Jurkat, Clone E6-1 (cell line): Measurements from ENCODE around the gene ANKS1A.
"Not testable (repeated sequence)": the region's sequence is repeated elsewhere in the genome, so short reads cannot be mapped to it uniquely, and the experiment has no call there.

Experiments
- DNase-seq: peaks from one replicate; pipeline ENCODE4 v3.0.0-alpha.2; 2011; ENCODE audit warnings: low read depth, low spot score
- H3K4me3 ChIP-seq: 2 replicates; pipeline ENCODE4 v1.5.1; 2011; ENCODE audit warnings: mild to moderate bottlenecking, low read length, control low read depth, moderate library complexity

Gene ANKS1A

DNA sequence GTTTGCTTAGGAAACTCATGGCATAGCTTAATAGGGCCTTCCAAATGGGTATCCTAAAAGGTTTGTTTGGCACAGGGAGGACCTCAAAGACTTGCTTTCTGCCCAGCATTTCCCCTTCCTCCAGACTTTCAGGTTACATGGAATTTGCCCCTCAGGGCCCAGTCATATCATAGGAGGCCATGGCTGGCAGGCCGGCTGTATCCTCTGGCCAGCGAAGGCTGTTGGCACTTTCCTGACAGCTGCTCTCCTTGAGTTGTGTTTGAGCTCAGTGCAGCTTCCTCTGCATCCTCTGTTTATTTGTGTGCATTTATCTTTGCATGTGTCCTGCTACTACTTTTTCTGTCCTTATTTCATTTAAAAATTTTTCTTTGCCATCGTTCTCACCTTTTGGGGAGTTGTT, 90.9 kb downstream of the ANKS1A start:
- DNase-seq = no peak
- H3K4me3 ChIP-seq = no peak overlapping the region

DNA sequence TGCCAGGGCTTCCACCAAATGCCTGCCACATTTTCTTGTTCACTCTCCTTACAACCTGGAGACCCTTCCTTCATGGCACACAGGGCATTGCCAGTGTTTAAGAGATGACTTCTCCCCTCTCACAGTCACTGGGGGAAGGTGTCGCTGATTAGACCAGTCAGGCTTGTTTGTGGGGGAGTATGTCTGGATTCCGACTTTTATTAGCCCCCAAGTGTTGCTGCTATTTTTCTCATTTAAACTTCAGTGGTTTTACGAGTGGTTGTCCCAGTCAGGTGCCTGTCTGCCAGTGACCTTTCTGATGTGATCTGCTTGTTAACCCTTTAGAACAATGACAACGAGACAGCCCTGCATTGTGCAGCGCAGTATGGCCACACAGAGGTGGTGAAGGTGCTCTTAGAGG, 92.3 kb downstream of the ANKS1A start:
- no peak overlapping the region for H3K4me3 ChIP-seq
- DNase-seq = no peak

DNA sequence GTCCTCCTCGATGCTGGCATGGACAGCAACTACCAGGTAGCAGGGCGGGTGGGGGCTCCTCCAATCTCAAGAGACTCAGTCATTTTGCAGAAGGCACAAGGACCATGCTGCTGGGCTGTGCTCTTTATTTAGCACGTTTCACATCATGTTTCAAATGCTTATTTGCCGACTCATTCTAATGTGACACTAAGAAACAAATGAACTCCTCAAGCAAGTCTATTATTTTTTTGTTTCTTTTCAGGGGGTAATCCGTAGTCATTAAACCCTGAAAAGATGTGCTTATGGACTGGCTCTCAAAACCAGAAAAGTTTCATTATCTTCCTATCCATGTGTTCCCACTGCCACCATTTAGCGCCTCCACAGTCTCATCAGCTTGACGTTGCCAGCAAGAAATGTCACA, 92.9 kb downstream of the ANKS1A start:
- DNase-seq = no peak
- no peak overlapping the region for H3K4me3 ChIP-seq

DNA sequence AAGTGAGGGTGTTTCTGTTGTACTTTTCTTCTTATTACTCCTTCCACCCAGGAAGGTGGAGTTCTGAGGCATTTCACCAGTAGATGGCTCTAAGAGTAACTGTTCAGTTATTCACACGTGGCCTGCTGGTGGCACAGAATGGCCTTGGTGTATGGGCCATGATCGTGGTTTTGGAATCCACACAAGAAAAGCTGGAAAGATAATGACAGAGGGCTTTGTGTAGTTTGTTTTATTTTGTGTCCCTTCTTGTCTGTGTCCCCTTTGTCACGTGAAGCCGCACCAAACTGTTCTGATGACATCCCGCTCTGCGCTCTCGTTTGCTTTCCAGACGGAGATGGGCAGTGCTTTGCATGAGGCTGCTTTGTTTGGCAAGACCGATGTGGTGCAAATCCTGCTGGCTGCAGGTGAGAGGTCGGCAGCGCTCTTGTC, 93.4 kb downstream of the ANKS1A start:
- peak; percentile 39 for DNase-seq

DNA sequence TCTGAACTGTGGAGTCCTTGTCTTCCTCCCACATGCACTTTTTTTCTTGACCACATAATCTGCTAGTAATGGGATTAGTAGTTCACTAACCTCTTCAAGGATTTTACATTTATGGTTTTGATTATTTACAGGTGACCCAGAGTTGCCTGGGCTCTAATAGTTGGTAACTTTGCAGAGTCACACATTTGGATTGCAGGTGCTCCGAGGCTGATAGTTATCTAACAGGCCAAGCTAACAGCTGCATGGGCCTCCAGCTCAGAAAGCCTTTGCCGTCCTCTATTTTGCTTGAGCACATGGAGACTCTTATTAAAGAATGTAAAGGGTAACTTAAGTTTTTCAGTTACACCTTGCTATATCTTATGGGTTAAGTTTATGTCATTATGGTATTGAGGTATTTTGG, 95.4 kb downstream of the ANKS1A start:
- DNase-seq = no peak
- no peak overlapping the region for H3K4me3 ChIP-seq

More for the DNA sequence above, 93.4 kb downstream of the ANKS1A start:
- no peak overlapping the region for H3K4me3 ChIP-seq

DNA sequence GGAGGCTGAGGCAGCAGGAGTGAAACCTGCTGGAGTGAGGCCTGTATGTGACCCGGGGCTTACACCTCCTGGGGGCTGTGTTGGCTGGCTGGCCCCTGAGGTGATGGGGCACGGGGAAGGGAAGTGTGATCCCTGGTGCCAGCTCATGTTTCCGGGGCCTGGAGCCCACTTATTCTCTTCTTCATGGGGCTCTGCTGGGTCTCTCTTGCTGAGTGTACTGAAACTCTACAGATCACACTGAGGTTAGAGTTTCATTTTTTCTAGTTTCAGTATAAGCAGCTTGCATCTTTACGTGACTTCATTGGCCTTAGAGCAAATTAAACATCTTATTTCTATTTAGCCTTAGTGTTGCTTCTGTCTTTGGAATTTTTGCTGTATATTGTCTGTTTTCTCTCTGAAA, 96.2 kb downstream of the ANKS1A start:
- DNase-seq = no peak

DNA sequence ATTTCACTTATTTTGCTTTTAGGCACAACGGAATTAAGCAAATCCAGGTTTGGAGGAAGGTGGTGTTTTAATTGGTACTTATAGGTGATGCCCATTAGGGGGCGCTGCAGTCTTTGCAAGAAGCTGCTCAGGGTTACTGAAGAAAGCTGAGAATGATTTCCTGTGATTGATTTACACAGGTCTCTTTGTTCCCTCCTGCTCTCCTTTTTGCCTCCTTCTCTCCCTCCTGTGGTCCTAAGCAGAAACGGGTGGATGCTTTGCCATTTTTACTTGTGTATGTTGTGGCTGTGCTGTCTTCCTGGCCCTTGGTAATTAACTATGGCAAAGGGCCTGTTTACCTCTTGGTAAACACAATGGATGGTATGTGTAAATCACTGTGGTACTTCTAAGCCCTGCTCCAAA, 97.8 kb downstream of the ANKS1A start:
- no peak overlapping the region for H3K4me3 ChIP-seq
- peak; percentile 75 for DNase-seq

More for the DNA sequence above, 96.2 kb downstream of the ANKS1A start:
- H3K4me3 ChIP-seq = no peak overlapping the region

DNA sequence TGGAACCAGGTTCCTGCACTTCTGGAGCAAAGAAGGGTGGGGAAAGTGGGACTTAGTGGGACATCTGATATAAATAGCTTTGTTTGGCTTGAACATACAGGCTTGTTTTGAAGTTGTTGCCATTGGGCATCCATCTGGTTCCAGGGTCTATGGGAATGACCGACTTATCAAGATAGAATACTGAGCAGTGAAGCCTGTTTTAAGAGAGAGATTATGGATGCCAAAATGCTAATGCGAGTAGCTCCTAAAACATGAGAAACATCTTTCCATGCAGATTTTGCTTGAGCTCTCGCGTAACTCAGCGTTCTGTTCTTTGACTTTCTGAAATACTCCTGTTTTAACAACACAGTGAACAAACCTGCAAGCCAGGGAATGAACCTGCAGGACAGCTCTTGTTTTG, 98.5 kb downstream of the ANKS1A start:
- no peak for DNase-seq
- H3K4me3 ChIP-seq = no peak overlapping the region

DNA sequence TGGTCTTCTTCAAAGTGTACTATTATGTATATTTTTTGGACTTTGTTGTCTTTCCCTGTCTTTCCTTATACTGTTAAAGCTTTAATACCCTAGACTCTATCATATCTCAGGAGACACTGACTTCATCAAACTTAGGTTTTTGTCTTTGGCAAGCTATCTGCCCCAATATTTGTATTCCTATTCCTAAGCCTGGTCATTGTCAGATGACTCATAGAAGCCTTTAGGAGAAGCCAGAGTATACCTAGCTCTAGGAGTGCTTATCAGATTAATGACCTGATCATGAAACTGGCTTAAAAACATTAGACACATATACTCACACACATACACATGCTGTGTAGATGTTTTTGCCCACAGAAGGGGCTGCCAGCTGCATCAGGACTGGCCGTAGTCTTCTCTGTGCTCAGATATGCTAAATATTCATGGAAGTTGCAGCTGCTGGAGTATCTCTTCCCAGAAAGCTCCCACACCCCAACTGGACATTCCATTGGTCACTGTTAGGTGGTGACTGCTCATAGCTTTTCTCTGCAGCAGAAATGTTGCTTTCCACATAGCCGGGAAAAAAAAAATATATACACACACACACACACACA, 102.0 kb downstream of the ANKS1A start:
- no peak for DNase-seq
- H3K4me3 ChIP-seq = no peak overlapping the region

DNA sequence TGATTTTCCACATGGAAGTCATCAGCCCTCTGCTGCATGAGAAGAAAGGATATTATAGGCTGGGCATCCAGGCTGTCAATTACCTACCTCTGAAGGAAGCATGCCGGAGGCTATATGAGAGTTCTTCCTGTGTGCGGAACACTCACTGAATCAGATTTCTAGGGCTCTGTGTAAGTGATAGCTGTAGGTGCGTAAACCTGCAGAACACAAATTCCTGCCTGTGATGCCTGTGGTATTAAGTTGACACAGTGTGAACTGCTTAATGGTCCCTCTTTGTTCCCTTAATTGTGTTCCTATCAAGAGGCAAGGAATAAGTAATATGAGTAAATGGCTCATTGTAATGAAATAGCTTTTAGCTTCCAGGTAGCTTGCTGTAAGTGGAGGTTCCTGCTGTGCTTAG, 103.3 kb downstream of the ANKS1A start:
- H3K4me3 ChIP-seq = no peak overlapping the region
- no peak for DNase-seq

DNA sequence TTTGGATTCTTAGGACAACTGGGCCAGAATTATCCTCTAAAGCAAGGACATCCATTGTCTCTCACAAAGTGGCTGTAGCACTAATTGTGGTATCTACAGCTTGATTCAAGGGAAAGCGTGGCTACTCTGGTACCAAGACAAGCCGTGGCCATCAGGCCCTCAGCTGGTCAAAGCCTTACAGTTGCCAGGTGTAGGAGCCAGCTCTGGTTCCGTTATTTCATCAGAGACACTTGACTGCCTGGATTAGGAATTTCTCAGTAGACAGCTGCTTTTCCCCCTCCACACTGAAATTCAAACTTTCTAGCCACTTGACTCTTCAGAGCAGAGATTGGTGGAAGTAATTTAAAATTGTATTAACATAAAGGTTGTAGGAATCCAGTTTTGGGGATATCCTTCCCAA, 104.2 kb downstream of the ANKS1A start:
- no peak overlapping the region for H3K4me3 ChIP-seq
- DNase-seq = no peak

DNA sequence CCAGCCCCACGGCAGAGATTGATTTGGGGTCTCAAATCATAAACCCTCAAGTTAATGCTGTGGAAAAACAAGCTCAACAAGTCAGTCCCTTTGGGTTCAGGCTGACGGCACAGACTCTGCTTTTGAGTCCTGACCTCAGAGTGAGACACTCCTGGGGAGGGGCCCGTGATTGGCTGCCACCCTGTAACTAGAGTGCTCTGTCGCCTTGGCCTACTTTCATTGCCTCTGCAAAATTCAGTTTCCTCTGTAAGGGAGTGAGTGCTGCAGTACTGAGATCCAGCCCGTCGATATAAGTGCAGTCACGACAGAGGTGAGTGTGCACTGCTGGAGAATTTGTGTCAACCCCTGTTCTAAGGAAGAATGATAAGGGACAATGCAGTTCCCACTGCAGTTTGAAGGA, 105.6 kb downstream of the ANKS1A start:
- no peak for DNase-seq
- no peak overlapping the region for H3K4me3 ChIP-seq

DNA sequence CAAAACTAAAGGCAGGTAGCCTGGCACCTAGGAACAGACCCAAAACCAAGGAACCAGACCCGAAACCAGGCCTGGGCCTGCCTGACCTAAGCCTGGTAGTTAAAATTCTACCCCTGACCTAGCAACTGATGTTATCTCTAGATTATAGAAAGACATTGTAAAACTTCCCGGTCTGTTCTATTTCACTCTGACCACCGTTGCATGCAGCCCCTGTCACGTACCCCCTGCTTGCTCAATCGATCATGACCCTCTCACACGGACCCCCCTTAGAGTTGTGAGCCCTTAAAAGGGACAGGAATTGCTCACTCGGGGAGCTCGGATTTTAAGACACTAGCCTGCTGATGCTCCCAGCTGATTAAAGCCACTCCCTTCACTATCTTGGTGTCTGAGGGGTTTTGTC, 109.4 kb downstream of the ANKS1A start:
- H3K4me3 ChIP-seq, DNase-seq: not testable (repeated sequence)

DNA sequence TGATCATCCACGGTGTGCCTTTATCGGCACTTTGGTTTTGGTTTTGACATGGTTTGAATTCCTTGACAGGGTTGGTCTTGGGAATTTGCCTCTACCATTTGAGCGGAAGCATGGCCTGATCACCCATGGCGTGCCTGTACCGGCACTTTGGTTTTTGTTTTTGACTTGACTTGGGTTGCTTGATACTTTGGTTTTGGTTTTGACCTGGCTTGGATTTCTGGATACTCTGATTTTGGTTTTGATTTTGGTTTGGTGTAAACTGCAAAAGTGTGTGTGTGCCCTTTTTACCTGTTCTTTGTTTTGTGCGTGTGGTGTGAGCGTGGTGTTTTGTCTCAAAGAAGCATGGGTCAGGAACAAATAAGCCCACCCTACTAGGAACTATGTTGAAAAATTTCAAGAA, 110.1 kb downstream of the ANKS1A start:
- H3K4me3 ChIP-seq, DNase-seq: not testable (repeated sequence)

DNA sequence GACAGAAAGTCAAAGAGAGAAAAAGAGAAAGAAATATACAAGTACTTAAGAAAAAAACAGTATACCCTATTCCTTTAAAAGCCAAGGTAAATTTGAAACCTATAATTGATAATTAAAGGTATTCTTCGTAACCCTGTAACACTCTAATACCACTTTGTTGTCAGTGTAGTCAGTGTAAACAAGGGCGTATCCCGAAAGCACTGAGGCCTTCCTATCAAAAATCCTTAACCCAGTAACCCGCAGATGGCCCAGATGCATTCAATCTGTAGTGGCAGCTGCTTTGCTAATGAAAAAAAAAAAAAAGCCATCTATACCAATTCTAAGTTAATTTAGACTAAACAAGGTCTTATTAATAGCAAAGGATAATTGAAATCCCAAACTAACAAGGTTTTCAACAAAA, 110.9 kb downstream of the ANKS1A start:
- H3K4me3 ChIP-seq, DNase-seq: not testable (repeated sequence)

DNA sequence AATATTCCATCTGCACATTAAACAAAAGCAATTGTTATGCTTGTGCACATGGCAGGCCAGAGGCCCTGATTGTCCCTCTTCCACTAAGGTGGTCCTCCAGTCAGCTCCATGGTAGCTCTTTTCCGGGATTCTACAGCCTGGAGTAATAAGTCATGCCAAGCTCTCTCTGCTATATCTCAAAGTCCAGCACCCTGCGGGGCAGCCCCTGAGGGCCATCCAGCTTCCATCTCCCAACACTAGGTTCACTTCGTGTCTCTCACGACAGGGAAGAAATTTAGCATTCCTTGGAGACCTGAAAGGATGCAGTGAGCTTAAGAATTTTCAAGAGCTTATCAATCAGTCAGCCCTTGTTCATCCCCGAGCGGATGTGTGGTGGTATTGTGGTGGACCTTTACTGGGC, 112.3 kb downstream of the ANKS1A start:
- not testable (repeated sequence) for H3K4me3 ChIP-seq, DNase-seq

DNA sequence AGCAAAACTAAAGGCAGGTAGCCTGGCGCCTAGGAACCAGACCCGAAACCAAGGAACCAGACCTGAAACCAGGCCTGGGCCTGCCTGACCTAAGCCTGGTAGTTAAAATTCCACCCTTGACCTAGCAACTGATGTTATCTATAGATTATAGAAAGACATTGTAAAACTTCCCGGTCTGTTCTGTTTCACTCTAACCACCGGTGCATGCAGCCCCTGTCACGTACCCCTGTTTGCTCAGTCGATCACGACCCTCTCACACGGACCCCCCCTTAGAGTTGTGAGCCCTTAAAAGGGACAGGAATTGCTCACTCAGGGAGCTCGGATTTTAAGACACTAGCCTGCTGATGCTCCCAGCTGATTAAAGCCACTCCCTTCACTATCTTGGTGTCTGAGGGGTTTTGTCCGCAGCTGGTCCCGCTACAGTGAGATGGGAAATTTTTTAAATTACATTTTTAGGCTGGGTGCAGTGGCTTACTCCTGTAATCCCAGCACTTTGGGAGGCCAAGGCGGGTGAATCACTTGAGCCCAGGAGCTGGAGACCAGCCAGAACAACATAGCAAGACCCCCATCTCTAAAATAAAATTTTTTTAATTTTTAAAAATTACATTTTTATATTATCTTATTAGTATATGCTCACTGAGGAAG, 115.0 kb downstream of the ANKS1A start:
- not testable (repeated sequence) for H3K4me3 ChIP-seq, DNase-seq

DNA sequence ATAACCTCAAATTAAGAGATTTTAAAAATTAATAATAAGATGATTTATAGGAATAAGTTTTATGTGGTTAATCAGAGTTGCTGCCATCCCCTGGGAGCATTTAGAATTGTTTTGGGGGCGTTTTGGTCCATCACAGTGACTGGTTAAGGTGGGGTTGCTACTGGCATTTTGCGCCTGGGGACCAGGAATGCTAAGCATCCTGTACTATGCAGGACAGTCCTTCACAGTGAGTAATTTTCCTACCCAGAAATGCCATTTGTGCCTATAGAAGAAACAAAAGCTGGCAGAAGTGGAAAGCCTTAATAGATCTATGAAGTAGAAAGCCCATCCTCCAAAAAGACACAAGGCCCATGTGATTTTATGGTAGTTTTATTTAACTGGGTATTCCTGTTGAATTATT, 118.0 kb downstream of the ANKS1A start:
- no peak for DNase-seq
- H3K4me3 ChIP-seq = no peak overlapping the region

DNA sequence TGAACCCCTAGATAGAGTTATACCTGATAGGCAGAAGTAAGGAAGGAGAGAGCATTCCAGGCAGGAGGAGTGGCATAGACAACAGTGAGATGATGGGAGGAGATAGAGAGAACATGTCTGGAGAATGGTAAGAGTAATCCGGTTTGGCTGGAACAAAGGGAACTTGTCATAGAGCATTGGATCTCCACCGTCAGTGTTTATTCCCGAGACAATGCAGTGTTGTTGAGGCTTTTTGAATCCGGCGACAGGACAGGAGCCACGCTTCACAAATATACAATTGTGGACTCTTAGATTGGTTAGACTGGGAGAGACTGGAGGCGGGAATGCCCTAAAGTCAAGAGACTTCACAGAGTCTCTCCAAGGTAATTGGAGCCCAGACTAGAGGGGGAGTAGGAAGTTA, 119.8 kb downstream of the ANKS1A start:
- no peak for DNase-seq
- no peak overlapping the region for H3K4me3 ChIP-seq

DNA sequence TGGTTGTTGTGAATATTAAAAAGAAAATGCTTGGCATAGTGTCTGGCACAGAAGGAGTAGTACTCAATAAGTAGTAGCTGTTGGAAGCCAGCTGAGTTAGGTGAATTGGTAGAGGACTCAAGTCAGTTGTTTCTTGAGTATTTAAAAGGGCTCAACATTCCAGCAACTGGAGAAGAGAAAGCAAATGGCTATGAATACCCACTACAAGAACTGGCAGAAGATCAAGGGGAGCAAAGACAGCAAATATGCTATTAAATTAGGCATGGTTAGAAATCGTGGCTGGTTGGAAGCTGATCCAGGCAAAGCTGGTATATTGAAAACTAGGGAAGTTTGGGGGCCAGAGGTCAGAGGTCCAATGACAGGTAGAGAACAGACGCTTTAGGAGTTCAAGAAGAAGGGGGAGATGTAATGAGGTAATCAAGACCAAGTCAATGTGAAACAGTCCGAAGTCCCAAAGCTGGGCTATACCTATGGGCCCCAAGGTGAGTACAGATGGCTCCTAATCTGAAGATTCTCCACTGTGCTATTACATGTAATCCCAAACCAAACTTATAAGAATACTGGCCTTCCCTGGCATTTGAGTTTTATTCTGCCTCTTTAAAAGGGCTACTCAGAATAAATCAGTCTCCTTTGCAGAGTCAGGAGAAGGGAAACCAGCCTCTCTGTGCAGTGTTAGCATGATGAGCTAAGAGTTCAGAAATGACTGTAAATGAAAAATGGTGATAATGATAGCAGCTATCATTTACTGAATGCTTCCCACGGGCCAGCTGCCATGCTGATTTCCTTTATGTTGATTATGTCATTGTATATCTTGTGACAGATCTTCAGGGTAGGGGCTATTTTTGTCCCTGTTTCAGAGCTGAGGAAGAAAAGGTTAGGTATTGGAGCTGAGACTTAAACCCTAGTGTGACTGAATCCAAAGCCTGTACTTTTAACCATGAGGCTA, 122.3 kb downstream of the ANKS1A start:
- no peak overlapping the region for H3K4me3 ChIP-seq
- no peak for DNase-seq
